ENCODE measurements around the gene CA7.

The CA7 gene

DNA sequence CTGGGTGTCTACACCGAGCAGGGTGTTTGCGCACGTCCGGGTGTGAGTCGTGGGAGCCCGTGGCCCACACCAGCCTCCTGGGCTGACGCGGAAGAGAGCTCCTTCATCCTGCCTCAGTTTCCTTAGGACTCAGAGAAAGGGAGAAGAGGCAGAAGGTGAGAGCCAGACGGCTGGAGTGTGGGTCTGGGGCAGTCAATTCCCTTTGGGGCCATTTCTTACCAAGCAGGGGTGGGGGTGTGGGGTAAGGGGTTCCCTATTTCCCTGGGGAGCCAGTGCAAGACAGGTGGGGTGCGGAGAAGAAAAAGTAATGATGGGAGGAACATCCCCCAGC is 831 bp downstream of the CA7 start:
- TF ChIP-seq, protein P1, sequence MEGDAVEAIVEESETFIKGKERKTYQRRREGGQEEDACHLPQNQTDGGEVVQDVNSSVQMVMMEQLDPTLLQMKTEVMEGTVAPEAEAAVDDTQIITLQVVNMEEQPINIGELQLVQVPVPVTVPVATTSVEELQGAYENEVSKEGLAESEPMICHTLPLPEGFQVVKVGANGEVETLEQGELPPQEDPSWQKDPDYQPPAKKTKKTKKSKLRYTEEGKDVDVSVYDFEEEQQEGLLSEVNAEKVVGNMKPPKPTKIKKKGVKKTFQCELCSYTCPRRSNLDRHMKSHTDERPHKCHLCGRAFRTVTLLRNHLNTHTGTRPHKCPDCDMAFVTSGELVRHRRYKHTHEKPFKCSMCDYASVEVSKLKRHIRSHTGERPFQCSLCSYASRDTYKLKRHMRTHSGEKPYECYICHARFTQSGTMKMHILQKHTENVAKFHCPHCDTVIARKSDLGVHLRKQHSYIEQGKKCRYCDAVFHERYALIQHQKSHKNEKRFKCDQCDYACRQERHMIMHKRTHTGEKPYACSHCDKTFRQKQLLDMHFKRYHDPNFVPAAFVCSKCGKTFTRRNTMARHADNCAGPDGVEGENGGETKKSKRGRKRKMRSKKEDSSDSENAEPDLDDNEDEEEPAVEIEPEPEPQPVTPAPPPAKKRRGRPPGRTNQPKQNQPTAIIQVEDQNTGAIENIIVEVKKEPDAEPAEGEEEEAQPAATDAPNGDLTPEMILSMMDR (IDR thresholded peaks at IDR 0.05; ENCODE audit: low read length) = no peak
- TF ChIP-seq EZH2phosphoT487 (IDR thresholded peaks at IDR 0.05; ENCODE audit: low read length) (no peak), EZH2 (optimal IDR thresholded peaks at IDR 0.05; ENCODE audit: low read depth, low read length) (no peak)
- Histone ChIP-seq H3K9ac (ENCODE audit: low read length) (no peak overlapping the region), H3K4me1 (ENCODE audit: low read length) (no peaks in the 10 kb centered on the region)

DNA sequence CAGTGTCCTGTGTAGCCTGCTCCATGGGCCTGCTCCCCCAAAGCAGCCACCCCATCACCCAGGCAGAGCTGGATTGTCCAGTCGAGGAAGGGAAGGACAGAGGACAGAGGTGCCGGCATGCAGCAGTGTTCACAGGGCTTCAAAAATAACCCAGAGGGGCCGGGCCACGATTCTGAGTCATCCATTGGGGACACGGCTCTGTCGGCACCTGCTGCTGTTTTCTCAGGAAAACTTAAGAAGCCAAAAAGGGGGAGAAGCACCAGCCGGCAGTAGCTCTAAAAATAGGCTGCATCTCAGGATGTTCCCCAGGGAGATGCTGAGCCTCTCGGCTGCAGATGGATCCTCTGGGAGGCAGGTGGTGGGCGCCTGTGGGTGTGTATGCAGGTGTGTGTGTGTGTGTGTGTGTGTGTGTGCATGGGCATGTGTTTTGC is 1.6 kb downstream of the CA7 start:
- no peak overlapping the region for H3K4me2 ChIP-seq (ENCODE audit: low read depth, low read length)
- TF ChIP-seq EZH2phosphoT487 (IDR thresholded peaks at IDR 0.05; ENCODE audit: low read length) (no peak), EZH2 (optimal IDR thresholded peaks at IDR 0.05; ENCODE audit: low read depth, low read length) (no peak)
- TF ChIP-seq, protein P1 (IDR thresholded peaks at IDR 0.05; ENCODE audit: low read length) = no peak

More for the DNA sequence above, 831 bp downstream of the CA7 start:
- Histone ChIP-seq H3K9me2 (replicated peaks; ENCODE audit: insufficient read depth, low read length) (no peaks in the 10 kb centered on the region), H4K20me1 (ENCODE audit: insufficient read depth, low read length) (no peaks in the 10 kb centered on the region), H3K79me2 (ENCODE audit: low read length) (no peaks in the 10 kb centered on the region), H3F3A (ENCODE audit: insufficient read depth, low read length) (no peaks in the 10 kb centered on the region), H3K9me3 (replicated peaks; ENCODE audit: insufficient read depth, low read length) (no peaks in the 10 kb centered on the region), H3K4me3 (ENCODE audit: low read length) (no peak overlapping the region), H3K4me2 (ENCODE audit: low read depth, low read length) (no peak overlapping the region), H3K36me3 (replicated peaks; ENCODE audit: insufficient read depth, low read length) (no peaks in the 10 kb centered on the region), H3K27ac (ENCODE audit: low read length) (no peak overlapping the region), H2AFZ (ENCODE audit: low read length) (no peak overlapping the region), H3K27me3 (replicated peaks; ENCODE audit: insufficient read depth, low read length) (no peaks in the 10 kb centered on the region)
- no peak for DNase-seq

DNA sequence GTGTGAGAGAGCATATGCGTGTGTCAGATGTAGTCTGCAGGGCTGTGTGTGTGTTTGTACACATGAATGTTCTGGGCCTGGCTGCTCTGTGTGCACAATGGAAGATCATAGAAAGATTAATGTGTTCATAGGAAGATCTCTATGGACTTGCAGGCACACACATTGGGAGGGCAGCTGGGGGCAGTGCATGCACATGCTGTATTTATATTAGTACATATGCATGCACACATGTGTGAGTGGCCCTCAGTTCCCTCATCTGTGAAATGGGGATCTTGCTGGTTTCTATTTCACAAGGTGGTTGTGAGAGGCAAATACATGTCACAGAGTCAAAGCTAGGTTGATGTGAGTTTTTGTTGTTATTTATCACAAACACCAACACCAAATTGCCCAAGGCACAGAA is 2.1 kb downstream of the CA7 start:
- Histone ChIP-seq H4K20me1 (ENCODE audit: insufficient read depth, low read length) (no peaks in the 10 kb centered on the region), H3K4me1 (ENCODE audit: low read length) (no peaks in the 10 kb centered on the region), H3K9ac (ENCODE audit: low read length) (no peak overlapping the region), H3F3A (ENCODE audit: insufficient read depth, low read length) (no peaks in the 10 kb centered on the region), H3K27me3 (replicated peaks; ENCODE audit: insufficient read depth, low read length) (no peaks in the 10 kb centered on the region), H3K27ac (ENCODE audit: low read length) (no peak overlapping the region), H3K79me2 (ENCODE audit: low read length) (no peaks in the 10 kb centered on the region), H3K9me3 (replicated peaks; ENCODE audit: insufficient read depth, low read length) (no peaks in the 10 kb centered on the region), H3K4me2 (ENCODE audit: low read depth, low read length) (no peak overlapping the region), H3K4me3 (ENCODE audit: low read length) (no peak overlapping the region), H3K9me2 (replicated peaks; ENCODE audit: insufficient read depth, low read length) (no peaks in the 10 kb centered on the region), H3K36me3 (replicated peaks; ENCODE audit: insufficient read depth, low read length) (no peaks in the 10 kb centered on the region), H2AFZ (ENCODE audit: low read length) (no peak overlapping the region)
- TF ChIP-seq EZH2 (optimal IDR thresholded peaks at IDR 0.05; ENCODE audit: low read depth, low read length) (no peak), EZH2phosphoT487 (IDR thresholded peaks at IDR 0.05; ENCODE audit: low read length) (no peak)
- TF ChIP-seq, protein P1 (IDR thresholded peaks at IDR 0.05; ENCODE audit: low read length) = no peak
- DNase-seq = no peak

More for the DNA sequence above, 1.6 kb downstream of the CA7 start:
- Histone ChIP-seq H3K9me2 (replicated peaks; ENCODE audit: insufficient read depth, low read length) (no peaks in the 10 kb centered on the region), H3K4me3 (ENCODE audit: low read length) (no peak overlapping the region), H3K9ac (ENCODE audit: low read length) (no peak overlapping the region), H3F3A (ENCODE audit: insufficient read depth, low read length) (no peaks in the 10 kb centered on the region), H3K79me2 (ENCODE audit: low read length) (no peaks in the 10 kb centered on the region), H2AFZ (ENCODE audit: low read length) (no peak overlapping the region), H3K27me3 (replicated peaks; ENCODE audit: insufficient read depth, low read length) (no peaks in the 10 kb centered on the region), H3K9me3 (replicated peaks; ENCODE audit: insufficient read depth, low read length) (no peaks in the 10 kb centered on the region), H4K20me1 (ENCODE audit: insufficient read depth, low read length) (no peaks in the 10 kb centered on the region), H3K4me1 (ENCODE audit: low read length) (no peaks in the 10 kb centered on the region), H3K27ac (ENCODE audit: low read length) (no peak overlapping the region), H3K36me3 (replicated peaks; ENCODE audit: insufficient read depth, low read length) (no peaks in the 10 kb centered on the region)
- DNase-seq = no peak
